NCI-H1694 treated with DMSO at 0.1 percent for 48 hours (cell line): ENCODE data around the gene WFDC12.

Experiments used
- DNase-seq: peaks from one replicate; lab custom pipeline; 2025; lab: John Stamatoyannopoulos, UW

Gene WFDC12

GRCh38 chr20:45115386-45115774 is 8.9 kb downstream of the WFDC12 start:
- DNase-seq = no peak

- no peak for DNase-seq
Measured at GRCh38 chr20:45114465-45115385, 9.5 kb downstream of the WFDC12 start, which contains the start of gene WFDC5. Gene WFDC5 (minus strand): TSS chr20:45115174. CDS start chr20:45115083, 91 bp downstream.

- DNase-seq = no peak
Measured at GRCh38 chr20:45113865-45114264, 10.4 kb downstream of the WFDC12 start.

- DNase-seq = no peak
Measured at GRCh38 chr20:45112754-45113153, 11.5 kb downstream of the WFDC12 start.

GRCh38 chr20:45111799-45112471 is 12.3 kb downstream of the WFDC12 start:
- no peak for DNase-seq

GRCh38 chr20:45111285-45111684 is 13.0 kb downstream of the WFDC12 start:
- DNase-seq = no peak

- no peak for DNase-seq
Measured at GRCh38 chr20:45110301-45110700, 14.0 kb downstream of the WFDC12 start.

- no peak for DNase-seq
Measured at GRCh38 chr20:45109634-45110033, 14.6 kb downstream of the WFDC12 start.

- no peak for DNase-seq
Measured at GRCh38 chr20:45105317-45105716, 18.9 kb downstream of the WFDC12 start.

GRCh38 chr20:45104786-45105185 is 19.5 kb downstream of the WFDC12 start:
- DNase-seq = no peak

GRCh38 chr20:45103072-45103471 is 21.2 kb downstream of the WFDC12 start:
- no peak for DNase-seq

GRCh38 chr20:45101333-45101850 is 22.9 kb downstream of the WFDC12 start:
- no peak for DNase-seq

GRCh38 chr20:45100563-45101245 is 23.6 kb downstream of the WFDC12 start, which contains the start of gene KCNS1:
Gene KCNS1 (minus strand): TSS chr20:45101127. CDS start chr20:45099236, 1,891 bp downstream.
- no peak for DNase-seq

- no peak for DNase-seq
Measured at GRCh38 chr20:45098103-45098773, 26.0 kb downstream of the WFDC12 start.

GRCh38 chr20:45097485-45098102 is 26.7 kb downstream of the WFDC12 start:
- no peak for DNase-seq

- no peak for DNase-seq
Measured at GRCh38 chr20:45096781-45097180, 27.5 kb downstream of the WFDC12 start.

- DNase-seq = peak; percentile 37
Measured at GRCh38 chr20:45095805-45096238, 28.4 kb downstream of the WFDC12 start.

GRCh38 chr20:45094864-45095574 is 29.2 kb downstream of the WFDC12 start:
- no peak for DNase-seq

GRCh38 chr20:45094201-45094600 is 30.1 kb downstream of the WFDC12 start:
- DNase-seq = no peak

GRCh38 chr20:45092898-45093297 is 31.4 kb downstream of the WFDC12 start:
- DNase-seq = no peak
